HUES64 (cell line): ENCODE results near the gene ZNF236.

Source experiments
- H3K27ac ChIP-seq: 2 replicates; pipeline ENCODE4 v1.7.0; 2013; ENCODE audit warnings: low read depth, low read length, inconsistent platforms
- H3K27me3 ChIP-seq: 2 replicates; pipeline ENCODE4 v1.6.1; 2013; ENCODE audit warnings: mild to moderate bottlenecking, low read length; ENCODE audit not compliant: insufficient read depth
- H3K36me3 ChIP-seq: 2 replicates; pipeline ENCODE4 v1.6.1; 2013; ENCODE audit warnings: mild to moderate bottlenecking, low read length; ENCODE audit not compliant: insufficient read depth
- H3K4me1 ChIP-seq: 2 replicates; pipeline ENCODE4 v1.6.1; 2013; ENCODE audit warnings: mild to moderate bottlenecking, low read length, moderate library complexity; ENCODE audit not compliant: insufficient read depth
- H3K4me3 ChIP-seq: 2 replicates; pipeline ENCODE4 v1.5.1; 2013; ENCODE audit warnings: mild to moderate bottlenecking, low read length, moderate library complexity
- H3K9ac ChIP-seq: 2 replicates; pipeline ENCODE4 v1.6.1; 2013; ENCODE audit warnings: mild to moderate bottlenecking, low read depth, low read length
- H3K9me3 ChIP-seq: 2 replicates; pipeline ENCODE4 v1.6.1; 2013; ENCODE audit warnings: low read depth, low read length; ENCODE audit not compliant: insufficient read depth
- WGBS: fragments of 150-250, 120-280 bp; methylation state at CpG from one replicate; pipeline ENCODE4 v1.1.7; 2013; ENCODE audit warnings: missing lambda C conversion rate; 5-methylcytosine and 5-hydroxymethylcytosine counted together

Gene ZNF236

DNA sequence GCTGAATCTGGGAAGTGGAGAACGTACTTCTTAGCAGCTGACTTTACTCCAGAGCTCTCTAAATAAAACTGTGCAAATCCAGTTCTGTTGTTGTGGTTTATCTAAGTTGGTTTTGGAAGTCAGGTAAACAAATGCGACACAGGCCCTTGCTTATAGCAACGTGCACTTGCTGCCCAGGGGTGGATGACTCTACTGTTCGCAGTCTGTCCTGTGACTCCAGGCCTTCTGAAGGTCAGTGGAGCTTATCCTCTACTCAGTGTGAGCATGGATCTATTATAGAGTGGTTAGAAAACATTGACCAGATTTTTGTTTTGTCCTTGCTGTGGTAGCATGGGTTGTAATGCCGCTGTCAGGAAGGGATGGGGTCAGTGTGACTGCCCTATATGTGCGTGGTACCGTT lies 89.1 kb downstream of the ZNF236 start:
- no peaks in the 10 kb centered on the region for H3K4me1 ChIP-seq
- H3K9me3 ChIP-seq, result no peaks in the 10 kb centered on the region
- H3K4me3 ChIP-seq, result no peak overlapping the region
- no peak overlapping the region for H3K9ac ChIP-seq
- WGBS, result 94% methylated on average over 7 of the region's 7 CpGs
- H3K27ac ChIP-seq, result no peak overlapping the region
- H3K36me3 ChIP-seq, result peaks cover 78% of the 10 kb centered on the region
- no peaks in the 10 kb centered on the region for H3K27me3 ChIP-seq

DNA sequence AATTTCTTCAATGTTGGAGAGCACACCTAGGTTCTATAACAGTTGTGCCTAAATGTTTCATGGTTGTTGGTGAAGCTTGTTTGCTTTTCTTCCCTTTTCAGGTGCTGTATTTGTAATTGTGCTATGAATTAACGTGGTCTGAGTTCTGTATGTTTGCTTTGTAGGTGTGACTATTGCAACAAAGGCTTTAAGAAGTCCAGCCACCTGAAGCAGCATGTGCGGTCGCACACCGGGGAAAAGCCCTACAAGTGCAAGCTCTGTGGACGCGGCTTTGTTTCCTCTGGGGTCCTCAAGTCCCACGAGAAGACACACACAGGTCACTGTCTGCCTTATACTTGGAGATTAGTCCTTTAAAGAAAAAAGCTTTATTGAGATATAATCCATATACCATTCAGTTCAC lies 91.2 kb downstream of the ZNF236 start:
- Histone ChIP-seq H3K4me1 (no peaks in the 10 kb centered on the region), H3K27ac (no peak overlapping the region), H3K4me3 (no peak overlapping the region), H3K9ac (no peak overlapping the region), H3K9me3 (no peaks in the 10 kb centered on the region), H3K36me3 (peaks cover 91% of the 10 kb centered on the region), H3K27me3 (no peaks in the 10 kb centered on the region)
- WGBS, result 96% methylated on average over 7 of the region's 7 CpGs

DNA sequence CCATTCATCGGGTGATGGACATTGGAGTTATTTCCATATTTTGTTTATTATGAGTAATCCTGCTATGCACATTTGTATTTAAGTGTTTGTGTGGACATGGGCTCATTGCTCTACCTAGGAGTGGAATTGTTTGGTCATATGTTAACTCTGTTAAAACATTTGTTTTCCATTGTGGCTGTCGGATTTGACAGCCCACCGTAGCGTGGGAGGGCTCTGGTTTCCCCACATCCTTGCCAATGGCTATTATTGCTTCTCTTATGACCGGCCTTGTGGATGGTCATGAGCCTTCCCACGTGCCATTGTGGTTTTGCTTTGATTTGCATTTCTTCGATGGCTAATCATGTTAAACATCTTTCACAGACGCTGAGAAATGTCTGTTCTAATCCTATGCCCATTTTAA lies 92.0 kb downstream of the ZNF236 start:
- Histone ChIP-seq H3K27me3 (no peaks in the 10 kb centered on the region), H3K27ac (no peak overlapping the region), H3K36me3 (peaks cover 89% of the 10 kb centered on the region), H3K9me3 (no peaks in the 10 kb centered on the region), H3K9ac (no peak overlapping the region), H3K4me1 (no peaks in the 10 kb centered on the region), H3K4me3 (no peak overlapping the region)
- WGBS, result 96% methylated on average over 8 of the region's 8 CpGs

DNA sequence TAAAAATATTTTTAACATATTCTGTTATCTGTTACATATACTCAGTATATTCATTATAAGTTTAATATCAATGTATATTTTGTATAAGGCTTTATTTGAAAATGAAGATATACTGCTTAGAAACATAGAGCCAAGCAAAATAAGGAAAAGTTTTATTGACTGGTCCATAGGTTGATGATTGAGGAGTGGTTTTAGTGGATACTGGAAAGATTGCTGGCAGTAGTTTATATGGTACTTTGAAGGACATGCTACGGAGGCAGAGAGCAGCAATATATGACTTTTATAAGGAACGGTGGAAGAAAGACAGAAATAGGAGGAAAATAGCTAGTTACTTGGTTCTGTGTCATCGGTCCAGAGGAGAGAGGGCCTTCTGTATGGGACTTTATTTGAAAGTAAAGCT lies 92.4 kb downstream of the ZNF236 start:
- Histone ChIP-seq H3K9ac (no peak overlapping the region), H3K36me3 (peaks cover 88% of the 10 kb centered on the region), H3K4me1 (no peaks in the 10 kb centered on the region), H3K27me3 (no peaks in the 10 kb centered on the region), H3K4me3 (no peak overlapping the region), H3K9me3 (no peaks in the 10 kb centered on the region), H3K27ac (no peak overlapping the region)
- WGBS, result 80% methylated on average over 3 of the region's 3 CpGs

DNA sequence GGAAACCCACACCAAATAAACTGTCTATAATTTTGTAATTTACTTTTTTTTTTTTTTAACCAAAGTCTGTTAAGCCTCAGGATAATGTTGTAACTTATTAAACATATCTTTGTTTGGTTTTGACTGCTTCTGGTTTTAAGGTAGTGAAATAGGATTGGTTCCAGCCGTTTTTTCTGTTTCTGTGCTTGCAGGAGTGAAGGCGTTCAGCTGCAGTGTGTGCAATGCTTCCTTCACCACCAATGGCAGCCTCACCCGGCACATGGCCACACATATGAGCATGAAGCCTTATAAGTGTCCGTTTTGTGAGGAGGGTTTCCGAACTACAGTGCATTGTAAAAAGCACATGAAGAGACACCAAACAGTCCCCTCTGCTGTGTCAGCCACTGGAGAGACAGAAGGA lies 93.1 kb downstream of the ZNF236 start:
- 87% methylated on average over 5 of the region's 5 CpGs for WGBS
- Histone ChIP-seq H3K4me1 (no peaks in the 10 kb centered on the region), H3K36me3 (peaks cover 85% of the 10 kb centered on the region), H3K9me3 (no peaks in the 10 kb centered on the region), H3K27me3 (no peaks in the 10 kb centered on the region), H3K9ac (no peak overlapping the region), H3K27ac (no peak overlapping the region), H3K4me3 (no peak overlapping the region)

DNA sequence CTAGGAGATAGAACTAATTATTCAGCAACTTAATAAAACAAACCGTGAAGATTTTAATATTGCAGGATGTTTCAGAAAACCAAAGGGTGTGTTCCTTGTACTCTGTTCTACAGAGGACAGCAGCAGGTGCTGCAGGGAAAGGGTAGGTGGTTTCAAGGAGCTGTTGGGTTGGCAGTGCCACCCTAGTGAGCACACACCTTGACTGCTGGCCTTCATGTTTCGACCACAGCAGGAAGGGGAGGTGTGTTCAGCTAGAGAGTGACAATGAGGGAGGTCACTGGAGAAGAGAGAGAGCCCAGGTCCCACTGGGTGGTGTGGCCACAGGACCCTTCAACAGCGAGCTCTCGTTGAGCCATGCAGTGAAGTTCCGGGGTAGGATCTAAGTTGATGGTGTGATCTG lies 98.6 kb downstream of the ZNF236 start:
- H3K9ac ChIP-seq, result no peak overlapping the region
- H3K27ac ChIP-seq, result no peak overlapping the region
- no peaks in the 10 kb centered on the region for H3K27me3 ChIP-seq
- peaks cover 59% of the 10 kb centered on the region for H3K36me3 ChIP-seq
- 96% methylated on average over 5 of the region's 5 CpGs for WGBS
- H3K4me1 ChIP-seq, result no peaks in the 10 kb centered on the region
- H3K9me3 ChIP-seq, result no peaks in the 10 kb centered on the region
- no peak overlapping the region for H3K4me3 ChIP-seq

DNA sequence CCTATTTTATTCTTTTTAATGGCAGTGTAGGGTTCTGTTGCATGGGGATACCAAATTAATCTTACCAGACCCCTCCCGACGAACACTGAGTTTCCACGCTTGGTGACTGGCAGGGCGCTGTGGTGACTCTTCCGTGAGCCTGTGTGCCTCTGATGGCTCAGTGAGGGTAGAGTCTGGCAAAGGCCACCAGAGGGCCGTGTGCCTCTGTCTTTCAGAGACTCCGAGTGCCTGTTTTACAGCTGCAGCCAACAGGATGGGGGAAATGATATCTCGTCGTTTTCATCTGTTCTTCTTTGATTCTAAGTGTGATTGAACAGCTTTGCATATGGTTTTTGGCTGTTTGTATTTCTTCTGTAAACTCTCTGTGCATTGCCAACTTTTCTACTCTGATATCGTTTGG lies 99.8 kb downstream of the ZNF236 start:
- Histone ChIP-seq H3K36me3 (peaks cover 59% of the 10 kb centered on the region), H3K27ac (no peak overlapping the region), H3K9me3 (no peaks in the 10 kb centered on the region), H3K27me3 (no peaks in the 10 kb centered on the region), H3K9ac (no peak overlapping the region), H3K4me1 (no peaks in the 10 kb centered on the region), H3K4me3 (no peak overlapping the region)
- 61% methylated on average over 10 of the region's 10 CpGs for WGBS

DNA sequence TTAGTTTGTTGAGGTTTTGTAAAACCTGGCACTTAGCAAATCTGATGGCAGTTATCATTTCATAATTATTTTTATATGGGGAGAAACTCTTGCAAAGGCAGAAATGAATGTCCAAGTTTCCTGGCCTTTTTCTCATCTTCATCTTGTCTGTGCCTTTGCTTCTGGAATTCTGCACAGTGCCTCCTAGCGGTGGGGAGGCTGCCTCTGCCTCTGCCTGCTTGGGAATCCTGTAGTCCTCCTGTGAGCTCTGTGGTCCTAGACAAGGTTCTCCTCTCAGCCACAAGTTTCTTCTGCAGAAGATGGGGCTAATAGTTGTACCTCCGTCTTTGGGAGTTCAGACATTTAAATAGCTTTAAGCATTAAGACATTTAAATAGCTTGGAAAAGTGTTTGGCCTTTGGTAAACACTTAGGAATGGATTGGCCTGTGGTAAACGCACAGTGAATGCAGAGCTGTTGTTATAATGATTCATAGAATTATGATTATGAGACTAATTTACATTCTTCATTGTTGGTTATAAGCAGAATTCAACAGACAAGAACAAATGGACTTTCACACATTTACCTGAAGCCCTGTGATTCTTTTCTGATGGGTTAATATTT lies 101.2 kb downstream of the ZNF236 start:
- H3K27ac ChIP-seq, result no peak overlapping the region
- WGBS, result 78% methylated on average over 3 of the region's 3 CpGs
- peaks cover 61% of the 10 kb centered on the region for H3K36me3 ChIP-seq

DNA sequence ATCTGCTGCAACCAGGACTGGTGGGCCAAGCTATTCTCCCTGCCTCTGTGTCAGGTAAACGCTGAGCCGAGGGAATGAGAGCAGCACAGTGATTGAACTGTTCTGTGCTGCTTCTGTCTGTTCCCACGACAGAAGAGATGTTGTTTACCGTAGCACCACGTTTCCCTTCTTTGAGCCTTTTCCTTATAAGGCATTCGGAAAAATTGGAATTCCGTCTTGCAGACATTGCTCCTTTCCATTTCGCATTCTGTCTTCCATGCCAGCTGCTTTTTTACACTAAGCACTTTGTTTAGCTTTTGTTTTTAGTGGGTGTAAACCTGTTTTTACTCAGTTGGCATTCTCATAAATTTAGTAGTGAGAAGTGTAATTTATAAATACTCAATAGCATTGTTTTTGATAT lies 103.1 kb downstream of the ZNF236 start:
- Histone ChIP-seq H3K4me3 (no peak overlapping the region), H3K27me3 (no peaks in the 10 kb centered on the region), H3K27ac (no peak overlapping the region), H3K9me3 (no peaks in the 10 kb centered on the region), H3K4me1 (no peaks in the 10 kb centered on the region), H3K9ac (no peak overlapping the region), H3K36me3 (peaks cover 71% of the 10 kb centered on the region)
- WGBS, result 96% methylated on average over 8 of the region's 8 CpGs

More for the DNA sequence above, 101.2 kb downstream of the ZNF236 start:
- H3K4me1 ChIP-seq, result no peaks in the 10 kb centered on the region
- no peak overlapping the region for H3K4me3 ChIP-seq
- H3K9me3 ChIP-seq, result no peaks in the 10 kb centered on the region
- H3K9ac ChIP-seq, result no peak overlapping the region
- no peaks in the 10 kb centered on the region for H3K27me3 ChIP-seq

DNA sequence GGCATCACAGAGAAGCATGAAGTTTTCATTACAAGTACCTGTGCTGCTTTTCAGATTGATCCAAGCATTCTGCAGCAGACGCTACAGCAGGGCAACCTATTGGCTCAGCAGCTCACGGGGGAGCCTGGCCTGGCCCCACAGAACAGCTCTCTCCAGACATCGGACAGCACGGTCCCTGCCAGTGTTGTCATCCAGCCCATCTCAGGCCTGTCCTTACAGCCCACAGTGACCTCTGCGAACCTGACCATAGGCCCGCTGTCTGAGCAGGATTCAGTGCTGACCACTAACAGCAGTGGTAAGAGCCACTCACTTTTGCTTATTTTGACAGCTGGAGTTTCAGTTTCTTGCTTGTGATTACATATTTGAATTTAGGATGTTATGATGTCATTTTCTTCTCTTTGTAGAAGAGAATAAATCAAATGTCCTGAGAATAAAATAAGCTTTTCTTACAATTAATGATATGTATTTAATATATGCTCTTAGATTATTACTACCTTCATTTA lies 104.9 kb downstream of the ZNF236 start:
- H3K36me3 ChIP-seq, result peaks cover 87% of the 10 kb centered on the region
- H3K9me3 ChIP-seq, result no peaks in the 10 kb centered on the region
- H3K27ac ChIP-seq, result no peak overlapping the region
- H3K4me1 ChIP-seq, result no peaks in the 10 kb centered on the region
- no peaks in the 10 kb centered on the region for H3K27me3 ChIP-seq
- H3K4me3 ChIP-seq, result no peak overlapping the region
- no peak overlapping the region for H3K9ac ChIP-seq
- WGBS, result 97% methylated on average over 6 of the region's 6 CpGs

DNA sequence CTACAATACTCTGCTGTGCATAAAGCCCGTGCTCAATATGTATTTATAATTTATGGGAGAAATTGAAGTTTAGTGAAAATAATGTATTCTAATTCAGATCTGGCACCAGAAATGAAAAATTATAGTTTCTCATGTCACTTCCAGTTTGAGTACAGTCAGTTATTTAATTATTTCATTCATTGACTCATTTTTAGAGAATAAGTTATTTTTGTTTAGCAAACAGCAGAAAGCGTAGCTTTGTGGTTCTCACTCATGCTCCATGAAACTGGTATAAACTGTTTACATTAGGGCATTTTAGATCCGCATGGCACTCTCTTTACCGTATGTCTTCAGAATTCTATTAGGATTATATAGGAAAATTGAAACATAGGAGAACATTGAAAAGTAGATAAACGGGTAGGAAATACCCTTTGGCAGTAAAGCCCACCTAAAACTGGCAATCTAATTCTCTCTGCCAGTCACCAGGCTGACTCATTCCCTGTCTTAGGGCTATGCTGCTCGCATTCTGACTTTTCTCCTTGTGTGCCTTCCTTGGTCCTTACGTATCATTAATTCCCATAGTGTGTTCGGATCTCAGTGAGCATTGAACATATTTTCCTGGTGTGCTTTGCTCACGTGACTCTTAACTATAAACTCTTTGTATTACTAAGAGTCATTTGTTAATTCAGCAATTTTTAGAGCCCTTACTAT lies 106.0 kb downstream of the ZNF236 start:
- H3K4me1 ChIP-seq, result no peaks in the 10 kb centered on the region
- no peaks in the 10 kb centered on the region for H3K27me3 ChIP-seq
- H3K27ac ChIP-seq, result no peak overlapping the region
- H3K9me3 ChIP-seq, result no peaks in the 10 kb centered on the region
- WGBS, result 97% methylated on average over 9 of the region's 9 CpGs
- peaks cover 84% of the 10 kb centered on the region for H3K36me3 ChIP-seq
- no peak overlapping the region for H3K4me3 ChIP-seq
- H3K9ac ChIP-seq, result no peak overlapping the region
